Neural progenitor cell (in vitro differentiated cells): Measurements from ENCODE around the gene TNIK. TPM values are rescaled to one million over a fixed set of nuclear protein-coding genes. Genes with fewer than 3 reads are reported as not detected.

Experiments used
- DNase-seq: peaks from one replicate; pipeline ENCODE4 v3.0.0-alpha.2; 2016; ENCODE audit warnings: low spot score
- H2AFZ ChIP-seq: fragments of 200-600 bp; sonication (generic); replicated peaks from 2 replicates; pipeline ENCODE4 v1.6.1; 2016; ENCODE audit warnings: antibody characterized with exemption
- H3F3A ChIP-seq: fragments of 200-600 bp; sonication (generic); 2 replicates; pipeline ENCODE4 v1.6.1; 2016; ENCODE audit warnings: antibody characterized with exemption, low read depth
- H3K27ac ChIP-seq: fragments of 200-600 bp; sonication (generic); 2 replicates; pipeline ENCODE4 v1.5.1; 2016; ENCODE audit warnings: mild to moderate bottlenecking
- H3K27me3 ChIP-seq: fragments of 200-600 bp; sonication (generic); 2 replicates; pipeline ENCODE4 v1.6.1; 2016; ENCODE audit warnings: mild to moderate bottlenecking, moderate library complexity
- H3K36me3 ChIP-seq: fragments of 200-600 bp; sonication (generic); 2 replicates; pipeline ENCODE4 v1.5.1; 2016
- H3K4me1 ChIP-seq: fragments of 200-600 bp; sonication (generic); 2 replicates; pipeline ENCODE4 v1.6.1; 2016; ENCODE audit warnings: mixed run types
- H3K4me2 ChIP-seq: fragments of 200-600 bp; sonication (generic); 2 replicates; pipeline ENCODE4 v1.6.1; 2016
- H3K4me3 ChIP-seq: fragments of 200-600 bp; sonication (generic); 2 replicates; pipeline ENCODE4 v1.5.1; 2016
- H3K79me2 ChIP-seq: fragments of 200-600 bp; sonication (generic); 2 replicates; pipeline ENCODE4 v1.6.1; 2016; ENCODE audit warnings: low read depth
- H3K9ac ChIP-seq: fragments of 200-600 bp; sonication (generic); 2 replicates; pipeline ENCODE4 v1.6.1; 2016
- H3K9me3 ChIP-seq: fragments of 200-600 bp; sonication (generic); 2 replicates; pipeline ENCODE4 v1.5.1; 2016; ENCODE audit warnings: low read depth
- H4K20me1 ChIP-seq: fragments of 200-600 bp; sonication (generic); 2 replicates; pipeline ENCODE4 v1.6.1; 2016; ENCODE audit warnings: low read depth
- H3K27ac Mint-ChIP-seq: 3 replicates; pipeline ENCODE4 v1.8.0; 2021; ENCODE audit warnings: mixed read lengths
- H3K27me3 Mint-ChIP-seq: 2 replicates; pipeline ENCODE4 v1.8.0; 2022; ENCODE audit warnings: low read depth, mild to moderate bottlenecking, inconsistent platforms, moderate library complexity, mixed read lengths; ENCODE audit not compliant: insufficient read depth
- H3K36me3 Mint-ChIP-seq: 3 replicates; pipeline ENCODE4 v1.8.0; 2021; ENCODE audit warnings: mixed read lengths
- H3K4me1 Mint-ChIP-seq: 3 replicates; pipeline ENCODE4 v1.8.0; 2021; ENCODE audit warnings: mixed read lengths
- H3K4me3 Mint-ChIP-seq: 3 replicates; pipeline ENCODE4 v1.8.0; 2021; ENCODE audit warnings: mild to moderate bottlenecking, moderate library complexity, mixed read lengths
- H3K9me3 Mint-ChIP-seq: 3 replicates; pipeline ENCODE4 v1.8.0; 2020; ENCODE audit warnings: mixed read lengths
- CTCF ChIP-seq: fragments of 200-600 bp; sonication (generic); IDR thresholded peaks from 2 replicates; pipeline ENCODE4 v1.5.1; 2017; ENCODE audit warnings: antibody characterized with exemption, mild to moderate bottlenecking
- EZH2 ChIP-seq: fragments of 200-600 bp; sonication (generic); IDR thresholded peaks from 2 replicates; pipeline ENCODE4 v1.6.1; 2017; ENCODE audit warnings: antibody characterized with exemption, mild to moderate bottlenecking, moderate library complexity
- EZH2phosphoT487 ChIP-seq: fragments of 200-600 bp; sonication (generic); IDR thresholded peaks from 2 replicates; pipeline ENCODE4 v1.6.1; 2017; ENCODE audit warnings: antibody characterized with exemption
- total RNA-seq: library from RNA; depleted of rRNA; stranded (reverse); fragments of >200 nt; gene quantifications from 2 replicates; pipeline ENCODE4 v1.2.3, GENCODE V29; 2015; ENCODE audit warnings: low replicate concordance

Gene TNIK
- total RNA-seq, 1 donor from 2014 or later, result 3.0 TPM

- no peak overlapping the region for H3K27ac Mint-ChIP-seq
- no peak overlapping the region for H2AFZ ChIP-seq
Observed at GRCh38 chr3:171261487-171261886, 198.7 kb downstream of the TNIK start.

GRCh38 chr3:171260899-171261298 is 199.3 kb downstream of the TNIK start:
- Histone ChIP-seq H2AFZ (no peak overlapping the region), H3K9ac (no peak overlapping the region), H3K27me3 (no peaks in the 10 kb centered on the region), H3F3A (no peaks in the 10 kb centered on the region), H3K36me3 (no peaks in the 10 kb centered on the region), H3K4me2 (no peak overlapping the region), H3K4me1 (peaks cover 2% of the 10 kb centered on the region), H3K4me3 (no peak overlapping the region), H3K9me3 (no peaks in the 10 kb centered on the region), H3K79me2 (no peaks in the 10 kb centered on the region), H3K27ac (no peak overlapping the region), H4K20me1 (no peaks in the 10 kb centered on the region)
- Mint-ChIP-seq H3K27ac (no peak overlapping the region), H3K36me3 (no peaks in the 10 kb centered on the region), H3K4me3 (no peak overlapping the region), H3K27me3 (no peaks in the 10 kb centered on the region), H3K4me1 (peaks cover 16% of the 10 kb centered on the region), H3K9me3 (no peaks in the 10 kb centered on the region)
- no peak for DNase-seq
- no peak for TF ChIP-seq EZH2phosphoT487
- TF ChIP-seq CTCF, result no peak
- no peak for TF ChIP-seq EZH2

More at GRCh38 chr3:171261487-171261886, 198.7 kb downstream of the TNIK start:
- no peaks in the 10 kb centered on the region for H3K27me3 Mint-ChIP-seq
- Histone ChIP-seq H3K27ac (no peak overlapping the region), H3K4me2 (no peak overlapping the region), H3K4me3 (no peak overlapping the region), H3K4me1 (peaks cover 8% of the 10 kb centered on the region), H3K79me2 (no peaks in the 10 kb centered on the region), H3K27me3 (no peaks in the 10 kb centered on the region), H3K9ac (no peak overlapping the region), H4K20me1 (no peaks in the 10 kb centered on the region), H3K36me3 (no peaks in the 10 kb centered on the region), H3F3A (no peaks in the 10 kb centered on the region), H3K9me3 (no peaks in the 10 kb centered on the region)
- H3K36me3 Mint-ChIP-seq, result no peaks in the 10 kb centered on the region
- H3K9me3 Mint-ChIP-seq, result no peaks in the 10 kb centered on the region
- DNase-seq, result no peak
- H3K4me3 Mint-ChIP-seq, result no peak overlapping the region
- peaks cover 17% of the 10 kb centered on the region for H3K4me1 Mint-ChIP-seq
- TF ChIP-seq EZH2phosphoT487 (no peak), EZH2 (no peak), CTCF (no peak)

- Mint-ChIP-seq H3K36me3 (no peaks in the 10 kb centered on the region), H3K9me3 (no peaks in the 10 kb centered on the region), H3K27me3 (no peaks in the 10 kb centered on the region), H3K4me1 (peaks cover 12% of the 10 kb centered on the region), H3K27ac (no peak overlapping the region), H3K4me3 (no peak overlapping the region)
- no peaks in the 10 kb centered on the region for H4K20me1 ChIP-seq
- peaks cover 2% of the 10 kb centered on the region for H3K4me1 ChIP-seq
- no peak for DNase-seq
- TF ChIP-seq EZH2phosphoT487, result no peak
- no peak for TF ChIP-seq CTCF
- TF ChIP-seq EZH2, result no peak
- H3K27me3 ChIP-seq, result no peaks in the 10 kb centered on the region
- H3K79me2 ChIP-seq, result no peaks in the 10 kb centered on the region
- no peaks in the 10 kb centered on the region for H3K36me3 ChIP-seq
- no peak overlapping the region for H3K27ac ChIP-seq
- H2AFZ ChIP-seq, result no peak overlapping the region
- H3K9me3 ChIP-seq, result no peaks in the 10 kb centered on the region
- peaks cover under 1% of the 10 kb centered on the region for H3F3A ChIP-seq
- H3K4me2 ChIP-seq, result no peak overlapping the region
- H3K9ac ChIP-seq, result no peak overlapping the region
- no peak overlapping the region for H3K4me3 ChIP-seq
Observed at GRCh38 chr3:171260466-171260865, 199.7 kb downstream of the TNIK start.
